Vagina (tissue), 2 donors: Measurements from ENCODE around the gene UCN2.

Source experiments
- CTCF ChIP-seq, 3 experiments: fragments of 450-650 bp in 2 of 3; fragments of 200-600 bp in 1 of 3; sonication (generic) in 1 of 3; IDR thresholded peaks; one replicate each; pipeline ENCODE4 v1.5.1; 2017 to 2019; ENCODE audit warnings: antibody characterized with exemption in 3 of 3, mild to moderate bottlenecking in 2 of 3, moderate library complexity in 2 of 3
- POLR2AphosphoS5 ChIP-seq, 2 donors: sonication (generic); formaldehyde crosslinking; IDR thresholded peaks; one replicate each; pipeline ENCODE4 v1.9.0; 2017; ENCODE audit warnings: antibody characterized with exemption in 2 of 2, mild to moderate bottlenecking in 2 of 2, low read depth in 1 of 2; ENCODE audit not compliant: insufficient read depth in 1 of 2

DNA sequence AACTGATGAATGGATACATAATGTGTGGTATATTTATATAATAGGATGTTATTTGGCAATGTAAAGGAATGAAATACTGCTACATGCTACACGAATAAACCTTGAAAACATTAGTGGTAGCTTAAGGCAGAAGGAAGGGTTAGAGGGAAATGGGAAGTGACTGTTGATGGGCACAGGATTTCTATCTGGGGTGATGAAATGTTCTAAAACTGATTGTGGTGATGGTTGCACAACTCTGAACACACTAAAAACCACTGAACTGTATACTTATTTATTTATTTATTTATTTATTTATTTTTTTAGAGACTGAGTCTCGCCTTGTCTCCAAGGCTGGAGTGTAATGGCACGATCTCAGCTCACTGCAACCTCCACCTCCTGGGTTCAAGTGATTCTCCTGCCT, 34.8 kb downstream of the UCN2 start:
- TF ChIP-seq CTCF (IDR thresholded peaks at IDR 0.05), result no peak
- TF ChIP-seq POLR2AphosphoS5 (IDR thresholded peaks at IDR 0.05; ENCODE audit: insufficient read depth in 1 of 2, low read depth in 1 of 2), result no peak
